ENCODE results near the gene AP1G2. TPM values are rescaled to one million over a fixed set of nuclear protein-coding genes. Genes with fewer than 3 reads are reported as not detected.
A peak's percentile ranks its signal among the peaks of the same experiment; 100 is the strongest.

The AP1G2 gene
- total and polyA plus RNA-seq, 2 of the 13 experiments (the other 11 are each of a cell fraction or from before 2014, with no cell fraction given), result 96.9 to 611 TPM

GRCh38 chr14:23610815-23611289 is 43.3 kb upstream of the AP1G2 start (continued):
- TF ChIP-seq ATF3 (CRISPR knock-in tag; IDR thresholded peaks at IDR 0.05) (no peak), FOXK1 (CRISPR knock-in tag; IDR thresholded peaks at IDR 0.05; ENCODE audit: borderline replicate concordance, low read depth) (peak; percentile 11; the same call in 1 of the 2 replicates), ZXDC (CRISPR knock-in tag; IDR thresholded peaks at IDR 0.05) (peak; percentile 59; the same call in 1 of the 2 replicates), RFX3 (CRISPR knock-in tag; IDR thresholded peaks at IDR 0.05) (peak; percentile 18; the same call in 1 of the 2 replicates), ZNF468 (CRISPR knock-in tag; IDR thresholded peaks at IDR 0.05) (no peak), PHF8 (CRISPR knock-in tag; IDR thresholded peaks at IDR 0.05) (0 out of 2 replicates have a peak, but pooled peaks have one; percentile 1), THAP7 (CRISPR knock-in tag; IDR thresholded peaks at IDR 0.05) (0 out of 2 replicates have a peak, but pooled peaks have one; percentile 39), BCLAF1 (IDR thresholded peaks at IDR 0.05) (no peak), ZNF496 (CRISPR knock-in tag; IDR thresholded peaks at IDR 0.05; ENCODE audit: insufficient replicate concordance) (no peak), PLSCR1 (CRISPR knock-in tag; IDR thresholded peaks at IDR 0.05; ENCODE audit: borderline replicate concordance) (0 out of 2 replicates have a peak, but pooled peaks have one; percentile 50), RXRB (CRISPR knock-in tag; IDR thresholded peaks at IDR 0.05; ENCODE audit: borderline replicate concordance) (no peak), ZSCAN29 (CRISPR knock-in tag; conservative IDR thresholded peaks at IDR 0.05) (no peak; the same call in 1 of the 2 replicates), ZNF770 (CRISPR knock-in tag; IDR thresholded peaks at IDR 0.05) (no peak), ZNF484 (CRISPR knock-in tag; IDR thresholded peaks at IDR 0.05; ENCODE audit: borderline replicate concordance, low read depth) (no peak), KDM4B (CRISPR knock-in tag; IDR thresholded peaks at IDR 0.05) (0 out of 2 replicates have a peak, but pooled peaks have one; percentile 21), ZIK1 (CRISPR knock-in tag; IDR thresholded peaks at IDR 0.05; ENCODE audit: borderline replicate concordance, low read depth) (0 out of 2 replicates have a peak, but pooled peaks have one; percentile 50), ZNF737 (CRISPR knock-in tag; IDR thresholded peaks at IDR 0.05; ENCODE audit: borderline replicate concordance) (peak; percentile 71; the same call in 1 of the 2 replicates), SIN3A (IDR thresholded peaks at IDR 0.05; ENCODE audit: borderline replicate concordance, low read depth, low read length) (no peak)
